Retina (tissue), 1 donor: ENCODE data around the gene NATD1.
"Not testable (repeated sequence)": the region's sequence is repeated elsewhere in the genome, so short reads cannot be mapped to it uniquely, and the experiment has no call there.

Source experiments
- DNase-seq: peaks from one replicate; pipeline ENCODE4 v3.0.0-alpha.2; 2016

NATD1 gene

GRCh38 chr17:21243516-21244303 lies 9.5 kb downstream of the NATD1 start:
- DNase-seq: no peak

DNA sequence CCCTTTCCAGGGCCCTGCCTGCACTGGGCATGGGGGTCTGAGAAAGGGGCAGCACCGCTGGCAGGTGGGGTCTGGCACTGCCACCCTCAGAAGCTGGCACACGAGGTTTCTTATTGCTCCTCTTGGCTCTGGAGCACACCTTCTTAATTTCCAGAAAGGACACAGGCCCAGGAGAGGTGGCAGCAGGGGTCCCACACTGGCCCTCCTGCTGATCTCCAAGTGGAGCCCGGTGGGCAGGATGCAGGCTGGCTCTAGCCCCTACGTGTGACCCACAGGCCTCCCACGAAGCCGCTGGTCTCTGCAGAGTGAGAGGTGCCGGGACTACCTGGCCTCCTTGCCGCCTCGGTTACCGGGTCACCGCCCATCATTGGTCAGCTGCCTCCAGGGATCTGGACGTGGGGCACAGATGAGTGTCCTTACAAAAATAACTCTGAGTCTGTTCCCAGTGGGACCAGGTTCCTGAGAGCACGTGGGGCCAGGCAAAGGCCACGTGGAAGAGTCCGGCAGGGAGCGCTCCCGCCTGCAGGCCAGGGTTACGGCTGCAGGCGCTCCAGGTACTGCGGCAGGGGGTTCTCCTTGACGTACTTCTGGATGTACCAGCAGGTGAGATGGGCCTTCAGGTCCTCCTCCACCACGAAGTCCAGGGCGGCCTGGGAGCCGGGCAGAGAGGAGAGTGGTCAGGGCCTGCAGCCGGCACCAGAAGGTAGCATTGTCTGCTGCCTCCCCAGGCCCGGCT lies 10.3 kb downstream of the NATD1 start:
- no peak for DNase-seq

DNA sequence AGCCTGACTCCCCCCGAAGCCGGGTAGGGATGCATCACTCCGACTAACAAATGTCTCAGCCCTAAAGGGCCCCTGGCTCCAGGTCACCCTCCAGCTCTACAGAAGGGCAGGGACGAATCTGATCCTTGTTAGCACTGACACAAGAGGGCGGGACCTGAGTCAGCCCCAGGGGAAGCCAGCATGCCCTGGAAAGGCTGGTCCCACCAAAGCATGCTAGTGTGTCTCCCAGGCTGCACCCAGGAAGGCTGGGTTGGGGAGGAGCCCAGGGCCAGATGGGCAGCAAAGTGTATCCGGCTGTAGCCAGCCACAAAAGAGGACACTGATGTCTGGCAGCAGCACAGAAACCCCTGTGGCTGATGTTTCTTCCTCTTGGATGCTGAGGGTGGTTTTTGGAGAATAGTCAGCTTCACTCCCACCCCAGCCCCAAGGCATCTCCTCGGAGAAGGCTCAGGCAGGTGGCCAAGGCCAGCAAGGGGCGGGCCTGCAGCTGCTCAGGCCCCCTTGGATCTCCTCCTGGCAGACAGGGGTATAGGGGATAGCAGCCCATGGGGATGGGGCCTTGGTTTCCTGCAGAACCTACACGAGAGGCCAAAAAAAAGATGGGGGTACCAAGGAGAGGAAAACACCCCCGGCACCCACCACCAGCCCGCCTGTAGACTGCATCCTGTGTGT lies 11.0 kb downstream of the NATD1 start:
- DNase-seq: no peak

- DNase-seq: no peak
Observed at GRCh38 chr17:21241564-21241963, 11.6 kb downstream of the NATD1 start.

DNA sequence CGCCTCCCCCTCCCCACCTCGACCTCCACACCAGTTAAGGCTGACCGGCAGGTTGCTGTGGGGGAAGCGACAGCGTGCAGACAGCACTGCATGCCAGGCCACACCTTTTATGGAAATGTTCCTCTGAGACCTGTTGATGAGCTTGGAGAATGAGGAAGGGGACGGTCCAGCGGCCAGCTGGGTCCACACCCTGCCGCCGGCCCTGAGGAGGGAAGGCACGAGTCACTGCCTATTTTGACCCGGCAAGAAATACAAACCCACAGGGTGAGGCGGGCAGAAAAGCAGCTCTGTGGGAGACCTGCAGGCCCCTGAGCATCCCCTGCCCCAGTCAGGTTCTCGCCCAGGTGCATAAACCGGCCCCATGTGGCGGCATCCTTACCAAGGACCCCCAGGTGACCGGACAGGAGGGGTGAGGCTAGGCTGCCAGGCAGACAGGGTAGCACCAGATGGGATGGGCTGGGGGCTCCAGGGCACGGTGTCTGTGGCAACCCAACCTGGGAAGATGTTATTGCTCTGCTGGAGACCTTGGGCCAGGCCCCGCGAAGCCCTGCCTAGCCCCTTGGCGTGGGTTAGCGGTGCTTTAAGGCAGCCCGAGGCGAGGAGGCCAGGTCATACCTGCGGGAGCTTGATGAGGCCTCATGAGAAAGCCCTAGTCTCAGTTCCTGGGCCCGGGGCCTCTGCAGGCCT lies 12.7 kb downstream of the NATD1 start:
- no peak for DNase-seq

- DNase-seq: no peak
Observed at GRCh38 chr17:21239680-21240368, 13.4 kb downstream of the NATD1 start.

DNA sequence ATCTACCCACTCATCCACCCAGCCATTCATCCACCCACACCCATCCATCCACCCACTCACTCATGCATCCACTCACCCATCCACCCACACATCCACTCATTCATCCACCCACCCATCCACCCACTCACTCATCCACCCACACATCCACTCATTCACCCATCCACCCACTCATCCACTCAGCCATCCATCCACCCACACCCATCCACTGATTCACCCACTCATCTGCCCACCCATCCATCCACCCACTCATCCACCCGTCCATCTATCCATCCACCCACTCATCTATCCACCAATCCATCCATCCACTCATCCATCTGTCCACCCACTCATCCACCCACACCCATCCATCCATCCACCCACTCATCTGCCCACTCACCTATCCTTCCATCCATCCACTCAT lies 17.3 kb downstream of the NATD1 start:
- DNase-seq: no peak

- no peak for DNase-seq
Observed at GRCh38 chr17:21233581-21234347, 19.4 kb downstream of the NATD1 start.

DNA sequence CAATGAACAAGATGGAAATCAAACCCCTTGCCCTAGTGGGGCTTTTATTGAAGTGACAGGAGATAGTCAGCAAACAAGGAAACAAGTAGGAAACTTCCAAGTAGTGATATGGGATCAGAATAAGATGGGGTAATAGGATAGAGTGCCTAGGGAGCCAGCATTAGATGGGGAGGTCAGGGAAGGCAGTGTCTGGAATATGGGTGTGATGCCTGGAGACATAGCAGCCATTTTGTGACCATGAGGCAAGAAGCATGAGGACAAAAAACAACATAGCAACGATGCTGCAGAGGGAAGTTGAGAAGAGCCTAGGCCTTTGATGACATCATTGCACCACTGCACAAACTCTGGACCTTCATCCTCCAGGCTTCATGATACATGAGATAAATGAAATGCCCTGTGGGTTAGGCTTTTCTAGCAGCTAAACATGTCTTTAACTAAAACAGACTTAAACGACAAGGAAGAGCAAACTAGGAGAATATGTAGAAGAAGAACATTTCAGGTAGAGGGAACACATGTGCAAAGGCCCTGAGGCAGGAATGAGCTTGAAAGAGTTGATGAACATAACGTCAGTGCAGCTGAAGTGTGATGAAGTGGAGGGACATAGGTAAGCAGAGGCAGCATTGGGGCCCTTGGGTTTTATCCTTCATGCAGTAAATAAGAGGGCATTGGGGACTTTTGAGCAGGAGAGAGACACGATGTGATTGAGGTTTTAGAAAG lies 21.0 kb downstream of the NATD1 start:
- no peak for DNase-seq

DNA sequence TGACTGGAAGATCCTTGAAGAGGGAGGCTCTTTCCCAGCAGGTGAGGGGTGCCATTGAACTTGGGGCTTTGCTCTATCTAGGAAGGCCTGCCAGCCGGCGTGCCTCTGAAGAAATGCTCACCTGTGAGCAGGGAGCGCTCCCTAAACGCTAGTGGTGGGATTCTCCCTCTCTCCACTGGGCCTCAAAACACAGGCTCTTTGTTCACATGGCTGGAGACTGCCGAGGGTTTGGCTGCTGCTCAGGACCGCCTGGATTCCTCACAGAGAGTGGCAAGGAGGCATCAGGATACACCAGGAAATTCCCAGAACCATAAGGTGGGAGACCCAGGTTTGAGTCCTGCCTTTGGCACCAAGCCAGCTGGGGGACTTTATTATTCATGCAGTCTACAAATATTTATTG lies 21.7 kb downstream of the NATD1 start:
- no peak for DNase-seq

GRCh38 chr17:21228845-21229244 lies 24.4 kb downstream of the NATD1 start:
- no peak for DNase-seq

GRCh38 chr17:21228111-21228510 lies 25.1 kb downstream of the NATD1 start:
- no peak for DNase-seq

- not testable (repeated sequence) for DNase-seq
Observed at GRCh38 chr17:21227277-21227676, 25.9 kb downstream of the NATD1 start.

DNA sequence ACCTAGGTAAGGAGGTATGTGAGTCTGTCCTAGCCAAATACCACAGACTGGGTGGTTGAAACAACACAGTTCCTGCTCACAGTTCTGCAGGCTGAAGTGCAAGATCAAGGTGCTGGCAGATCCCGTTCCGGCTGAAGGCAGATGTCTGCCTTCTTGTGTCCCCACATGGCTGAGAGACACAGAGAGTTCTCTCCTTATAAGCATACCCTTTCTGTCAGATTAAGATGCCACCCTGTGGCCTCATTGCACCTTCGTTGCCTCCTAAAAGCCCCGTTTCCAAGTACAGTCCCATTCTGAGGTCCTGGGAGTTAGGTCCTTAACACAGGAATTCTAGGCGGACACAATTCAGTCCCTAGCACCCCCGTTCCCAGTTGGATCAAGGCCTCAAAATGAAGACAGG lies 30.1 kb downstream of the NATD1 start:
- no peak for DNase-seq

- no peak for DNase-seq
Observed at GRCh38 chr17:21218831-21219380, 34.3 kb downstream of the NATD1 start.

GRCh38 chr17:21218101-21218500 lies 35.1 kb downstream of the NATD1 start:
- no peak for DNase-seq

- DNase-seq: no peak
Observed at GRCh38 chr17:21217346-21217745, 35.9 kb downstream of the NATD1 start.

GRCh38 chr17:21215935-21216334 lies 37.3 kb downstream of the NATD1 start:
- DNase-seq: no peak

GRCh38 chr17:21214777-21215541 lies 38.3 kb downstream of the NATD1 start:
- no peak for DNase-seq
